ENCODE data around the gene PRUNE2. TPM values are rescaled to one million over a fixed set of nuclear protein-coding genes. Genes with fewer than 3 reads are reported as not detected.

The PRUNE2 gene
- total RNA-seq, 2 experiments from 2014 or later, result 0.38 to 0.44 TPM

- no peaks in the 10 kb centered on the region for H4K20me1 ChIP-seq (ENCODE audit: insufficient read depth, low read length)
- CTCF ChIA-PET (ENCODE audit: unreplicated experiment), result no interaction called here
- DNase-seq (ENCODE audit: low spot score), result no peak
- no peak overlapping the region for H3K4me2 ChIP-seq (ENCODE audit: low read length)
- intact Hi-C loops (cut with micrococcal nuclease; ENCODE audit: unreplicated experiment), result no loop called here
- H3K79me2 ChIP-seq (ENCODE audit: insufficient read depth, low read depth, low read length), result no peaks in the 10 kb centered on the region
- POLR2A ChIA-PET, result interaction anchor here (0.7 to 1.0 kb wide), 2 partner anchors 37 to 183 kb away, joined by 3 read pairs; no protein-coding TSS in a partner anchor
- no peaks in the 10 kb centered on the region for H3K9me3 ChIP-seq (ENCODE audit: low read length)
- H3K27ac ChIP-seq (ENCODE audit: low read depth, low read length, poor library complexity, severe bottlenecking), result no peak overlapping the region
- H2AFZ ChIP-seq (ENCODE audit: low read length), result no peak overlapping the region
- TF ChIP-seq EZH2phosphoT487 (IDR thresholded peaks at IDR 0.05; ENCODE audit: borderline replicate concordance, low read depth, low read length), result no peak
- TF ChIP-seq CTCF (conservative IDR thresholded peaks at IDR 0.05; ENCODE audit: low read length), result no peak
- no peaks in the 10 kb centered on the region for H3K4me1 ChIP-seq (ENCODE audit: insufficient read depth, low read length, poor library complexity, severe bottlenecking)
- no TSS peak for BruUV-seq (replicated peaks)
- H3K36me3 ChIP-seq (ENCODE audit: insufficient read depth, low read length), result no peaks in the 10 kb centered on the region
- no peaks in the 10 kb centered on the region for H3K9me2 ChIP-seq (ENCODE audit: insufficient read depth, low read length)
- no peak overlapping the region for H3K4me3 ChIP-seq (ENCODE audit: low read depth, low read length, poor library complexity, severe bottlenecking)
These were observed 224.4 kb downstream of the PRUNE2 start for GRCh38 chr9:76681556-76681955.

GRCh38 chr9:76680716-76681425 lies 225.0 kb downstream of the PRUNE2 start:
- POLR2A ChIA-PET, result interaction anchor here (0.7 to 1.0 kb wide), 2 partner anchors 36 to 183 kb away, joined by 3 read pairs; no protein-coding TSS in a partner anchor
- Histone ChIP-seq H3K9me2 (ENCODE audit: insufficient read depth, low read length) (no peaks in the 10 kb centered on the region), H3K27ac (ENCODE audit: low read depth, low read length, poor library complexity, severe bottlenecking) (no peak overlapping the region), H2AFZ (ENCODE audit: low read length) (no peak overlapping the region), H3K79me2 (ENCODE audit: insufficient read depth, low read depth, low read length) (no peaks in the 10 kb centered on the region), H3K4me1 (ENCODE audit: insufficient read depth, low read length, poor library complexity, severe bottlenecking) (no peaks in the 10 kb centered on the region), H3K4me2 (ENCODE audit: low read length) (no peak overlapping the region), H3K9me3 (ENCODE audit: low read length) (no peaks in the 10 kb centered on the region), H4K20me1 (ENCODE audit: insufficient read depth, low read length) (no peaks in the 10 kb centered on the region), H3K4me3 (ENCODE audit: low read depth, low read length, poor library complexity, severe bottlenecking) (no peak overlapping the region), H3K36me3 (ENCODE audit: insufficient read depth, low read length) (no peaks in the 10 kb centered on the region)
- TF ChIP-seq CTCF (conservative IDR thresholded peaks at IDR 0.05; ENCODE audit: low read length), result no peak
- TF ChIP-seq EZH2phosphoT487 (IDR thresholded peaks at IDR 0.05; ENCODE audit: borderline replicate concordance, low read depth, low read length), result no peak
- CTCF ChIA-PET (ENCODE audit: unreplicated experiment), result no interaction called here
- intact Hi-C loops (cut with micrococcal nuclease; ENCODE audit: unreplicated experiment), result no loop called here
- no TSS peak for BruUV-seq (replicated peaks)
- no peak for DNase-seq (ENCODE audit: low spot score)

GRCh38 chr9:76677481-76678055 lies 228.3 kb downstream of the PRUNE2 start:
- no peak overlapping the region for H2AFZ ChIP-seq (ENCODE audit: low read length)
- CTCF ChIA-PET (ENCODE audit: unreplicated experiment), result no interaction called here

More at GRCh38 chr9:76677481-76678055, 228.3 kb downstream of the PRUNE2 start:
- H3K4me2 ChIP-seq (ENCODE audit: low read length), result no peak overlapping the region
- no TSS peak for BruUV-seq (replicated peaks)
- no peak for DNase-seq (ENCODE audit: low spot score)
- no peaks in the 10 kb centered on the region for H3K9me3 ChIP-seq (ENCODE audit: low read length)
- H3K79me2 ChIP-seq (ENCODE audit: insufficient read depth, low read depth, low read length), result no peaks in the 10 kb centered on the region
- no peak for TF ChIP-seq CTCF (conservative IDR thresholded peaks at IDR 0.05; ENCODE audit: low read length)
- no peak for TF ChIP-seq EZH2phosphoT487 (IDR thresholded peaks at IDR 0.05; ENCODE audit: borderline replicate concordance, low read depth, low read length)
- intact Hi-C loops (cut with micrococcal nuclease; ENCODE audit: unreplicated experiment), result no loop called here
- no peak overlapping the region for H3K27ac ChIP-seq (ENCODE audit: low read depth, low read length, poor library complexity, severe bottlenecking)
- no peaks in the 10 kb centered on the region for H3K4me1 ChIP-seq (ENCODE audit: insufficient read depth, low read length, poor library complexity, severe bottlenecking)
- H4K20me1 ChIP-seq (ENCODE audit: insufficient read depth, low read length), result no peaks in the 10 kb centered on the region
- POLR2A ChIA-PET, result no interaction called here
- H3K9me2 ChIP-seq (ENCODE audit: insufficient read depth, low read length), result no peaks in the 10 kb centered on the region
- H3K4me3 ChIP-seq (ENCODE audit: low read depth, low read length, poor library complexity, severe bottlenecking), result no peak overlapping the region
- H3K36me3 ChIP-seq (ENCODE audit: insufficient read depth, low read length), result no peaks in the 10 kb centered on the region

Measured in OCI-LY7 (cell line).